ENCODE data around the gene GNB1. TPM values are rescaled to one million over a fixed set of nuclear protein-coding genes. Genes with fewer than 3 reads are reported as not detected.

Gene GNB1
- total and polyA plus RNA-seq, 10 of the 15 experiments (the other 5 are each of a cell fraction or from before 2014, with no cell fraction given) = 23.0 to 392 (median 93.9) TPM

GRCh38 chr1:1894354-1895059, 3.6 kb upstream of the GNB1 start:
- Histone ChIP-seq H3K4me2 (ENCODE audit: control insufficient read depth, insufficient read depth) (no peak overlapping the region), H4K20me1 (ENCODE audit: control insufficient read depth, insufficient read depth) (no peaks in the 10 kb centered on the region), H3K9me3 (replicated peaks; ENCODE audit: control insufficient read depth, insufficient read depth, low read length) (no peaks in the 10 kb centered on the region), H3K27me3 (replicated peaks in 1 of 2; ENCODE audit: control insufficient read depth in 2 of 2, insufficient read depth in 2 of 2, low read length in 1 of 2) (no peaks in the 10 kb centered on the region), H3K9ac (ENCODE audit: control insufficient read depth, insufficient read depth, low read length) (no peak overlapping the region), H3K27ac (ENCODE audit: control insufficient read depth, insufficient read depth) (no peak overlapping the region), H3K4me3 (no peak overlapping the region), H2AFZ (ENCODE audit: control insufficient read depth, low read depth, low read length) (no peak overlapping the region), H3K36me3 (ENCODE audit: control insufficient read depth in 2 of 2, insufficient read depth in 2 of 2, low read length in 1 of 2) (no peaks in the 10 kb centered on the region), H3K79me2 (ENCODE audit: control insufficient read depth, insufficient read depth, low read length) (peaks cover 15% of the 10 kb centered on the region), H3K4me1 (ENCODE audit: control insufficient read depth, insufficient read depth, low read length) (peaks cover 13% of the 10 kb centered on the region)
- intact Hi-C loops (cut with micrococcal nuclease; ENCODE audit: unreplicated experiment) = loop anchor here (5.0 kb wide), 1 partner anchor 117 kb away; the partner anchor contains the start of gene NADK
- ChIA-PET RAD21 (ENCODE audit: unreplicated experiment) (interaction anchor here (5.6 kb wide), 1 partner anchor 13 kb away, joined by 28 read pairs; no protein-coding TSS in a partner anchor), POLR2A (interaction anchor here (0.8 kb wide), 1 partner anchor 15 kb away, joined by 4 read pairs; no protein-coding TSS in a partner anchor), SMC1A (ENCODE audit: uncharacterized antibody, unreplicated experiment) (no interaction called here), CTCF (interaction anchor here (0.7 to 3.8 kb wide), 3 partner anchors 9 to 13 kb away, joined by 3 to 23 read pairs (median 4); no protein-coding TSS in a partner anchor)
- no peak for DNase-seq (ENCODE audit: low read depth, low spot score)
- TF ChIP-seq BHLHE40 (IDR thresholded peaks at IDR 0.05; ENCODE audit: borderline replicate concordance in 1 of 2, low read depth in 2 of 2, low read length in 1 of 2) (no peak), ZSCAN29 (IDR thresholded peaks at IDR 0.05) (peak; percentile 84), TCF7 (IDR thresholded peaks at IDR 0.05; ENCODE audit: borderline replicate concordance) (no peak)
- no peak for FAIRE-seq
- no TSS peak for BruUV-seq (replicated peaks)
- WGBS (ENCODE audit: insufficient coverage, insufficient replicate concordance, low lambda C conversion rate, missing lambda C conversion rate) = 38% methylated on average over 14 of the region's 14 CpGs
- no peak for ATAC-seq
- in situ Hi-C loops (cut with MboI) = no loop called here

DNA sequence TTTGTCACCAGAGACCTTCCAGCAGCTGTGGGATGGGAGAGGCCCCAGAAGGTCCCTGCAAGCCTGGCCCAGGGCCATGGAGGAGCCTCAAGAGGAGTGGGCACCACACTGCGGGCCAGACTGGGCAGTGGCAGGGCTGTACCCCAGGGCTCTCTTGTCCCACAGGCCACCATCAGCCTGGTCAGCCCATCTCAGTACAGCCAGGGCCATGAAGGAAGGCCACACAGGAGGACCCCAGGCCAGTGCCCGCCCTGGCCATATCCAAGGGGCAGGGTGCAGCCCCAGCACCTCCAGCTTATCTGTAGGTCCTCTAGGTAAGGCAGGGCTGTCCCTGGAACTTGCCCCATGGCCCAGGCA, 3.1 kb upstream of the GNB1 start:
- ChIA-PET CTCF (no interaction called here), POLR2A (no interaction called here), SMC1A (ENCODE audit: uncharacterized antibody, unreplicated experiment) (no interaction called here), RAD21 (ENCODE audit: unreplicated experiment) (no interaction called here)
- H3K9ac ChIP-seq (ENCODE audit: control insufficient read depth, insufficient read depth, low read length) = no peak overlapping the region
- FAIRE-seq = no peak
- ATAC-seq = no peak
- peaks cover 12% of the 10 kb centered on the region for H3K4me1 ChIP-seq (ENCODE audit: control insufficient read depth, insufficient read depth, low read length)
- in situ Hi-C loops (cut with MboI) = no loop called here
- TF ChIP-seq KDM1A (IDR thresholded peaks at IDR 0.05; ENCODE audit: borderline replicate concordance) (no peak), NR2C1 (IDR thresholded peaks at IDR 0.05) (no peak), FOS (IDR thresholded peaks at IDR 0.05; ENCODE audit: borderline replicate concordance, extremely low read depth, insufficient read length) (no peak), POLR2AphosphoS2 (IDR thresholded peaks at IDR 0.05; ENCODE audit: low read depth, low read length) (no peak)
- H3K27ac ChIP-seq (ENCODE audit: control insufficient read depth, insufficient read depth) = no peak overlapping the region
- DNase-seq (ENCODE audit: low read depth, low spot score) = no peak
- no peaks in the 10 kb centered on the region for H3K9me3 ChIP-seq (replicated peaks; ENCODE audit: control insufficient read depth, insufficient read depth, low read length)
- H3K36me3 ChIP-seq (ENCODE audit: control insufficient read depth in 2 of 2, insufficient read depth in 2 of 2, low read length in 1 of 2) = no peaks in the 10 kb centered on the region
- WGBS (ENCODE audit: insufficient coverage, insufficient replicate concordance, low lambda C conversion rate, missing lambda C conversion rate) = 95% methylated on average over 2 of the region's 2 CpGs
- H3K4me3 ChIP-seq = no peak overlapping the region
- H3K4me2 ChIP-seq (ENCODE audit: control insufficient read depth, insufficient read depth) = no peak overlapping the region
- peaks cover 20% of the 10 kb centered on the region for H3K79me2 ChIP-seq (ENCODE audit: control insufficient read depth, insufficient read depth, low read length)
- intact Hi-C loops (cut with micrococcal nuclease; ENCODE audit: unreplicated experiment) = loop anchor here (5.0 kb wide), 1 partner anchor 117 kb away; the partner anchor contains the start of gene NADK
- no peaks in the 10 kb centered on the region for H3K27me3 ChIP-seq (replicated peaks in 1 of 2; ENCODE audit: control insufficient read depth in 2 of 2, insufficient read depth in 2 of 2, low read length in 1 of 2)
- BruUV-seq (replicated peaks) = no TSS peak
- H2AFZ ChIP-seq (ENCODE audit: control insufficient read depth, low read depth, low read length) = no peak overlapping the region
- H4K20me1 ChIP-seq (ENCODE audit: control insufficient read depth, insufficient read depth) = no peaks in the 10 kb centered on the region

Data from GM12878 (cell line).